Activated CD8-positive, alpha-beta memory T cell treated with anti-CD3 and anti-CD28 coated beads, Interleukin-2, amount 50 U/mL, for 48 hours (primary cell): ENCODE measurements around the gene YPEL1.

Source experiments
- DNase-seq: peaks from one replicate; pipeline ENCODE4 v3.0.0-alpha.2; 2020

YPEL1 gene

GRCh38 chr22:21652547-21653545 lies 82.7 kb downstream of the YPEL1 start:
- no peak for DNase-seq

GRCh38 chr22:21652010-21652546 lies 83.5 kb downstream of the YPEL1 start:
- peak; percentile 95 for DNase-seq

- peak; percentile 63 for DNase-seq
These were observed 84.0 kb downstream of the YPEL1 start for GRCh38 chr22:21651521-21652009.

DNA sequence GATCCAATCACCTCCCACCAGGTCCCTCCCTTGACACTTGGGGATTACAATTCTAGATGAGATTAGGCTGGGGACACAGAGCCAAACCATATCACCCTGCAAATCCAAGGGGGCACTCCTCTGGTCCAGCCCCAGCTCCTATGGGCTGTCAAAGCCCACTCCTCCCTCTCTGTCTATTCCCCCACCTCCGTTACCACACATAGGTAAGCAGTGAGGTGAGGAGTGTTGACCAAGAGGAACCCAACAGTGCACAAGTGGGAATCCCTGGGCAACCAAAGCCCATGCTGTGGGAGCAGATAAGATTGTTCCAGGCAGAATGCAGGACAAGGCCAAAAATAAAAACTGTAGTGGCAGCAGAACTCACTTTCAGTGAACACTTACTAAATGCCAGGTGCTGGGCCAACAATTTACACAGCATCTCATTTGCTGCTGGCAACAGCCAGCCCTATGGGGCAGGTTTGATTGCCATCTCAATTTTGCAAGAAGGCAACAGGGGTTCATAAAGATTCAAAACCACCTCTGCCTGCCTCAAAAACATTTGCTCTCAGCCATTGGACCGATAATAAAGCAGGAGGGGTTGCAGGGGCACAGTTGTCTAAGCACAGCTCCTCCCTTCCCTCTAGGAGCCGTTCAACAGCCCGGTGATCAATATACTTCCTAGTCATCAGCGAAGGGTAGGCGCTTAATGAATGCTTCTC lies 84.6 kb downstream of the YPEL1 start:
- no peak for DNase-seq

DNA sequence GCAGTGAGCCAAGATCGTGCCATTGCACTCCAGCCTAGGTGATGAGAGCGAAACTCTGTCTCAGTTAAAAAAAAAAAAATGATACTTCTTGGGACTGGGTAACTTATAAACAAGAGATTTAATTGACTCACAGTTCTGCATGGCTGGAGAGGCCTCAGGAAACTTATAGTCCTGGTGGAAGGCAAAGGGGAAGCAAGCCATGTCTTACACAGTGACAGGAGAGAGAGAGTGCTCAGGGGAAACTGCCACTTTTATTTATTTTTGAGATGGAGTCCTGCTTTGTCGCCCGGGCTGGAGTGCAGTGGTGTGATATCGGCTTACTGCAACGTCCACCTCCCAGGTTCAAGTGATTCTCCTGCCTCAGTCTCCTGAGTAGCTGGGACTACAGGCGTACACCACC lies 85.3 kb downstream of the YPEL1 start:
- DNase-seq, result no peak
